GM10266 (cell line): ENCODE measurements around the gene GALNT14.

Experiments used
- DNase-seq: peaks from one replicate; pipeline ENCODE4 v3.0.0; 2012; ENCODE audit errors: extremely low spot score
- TF ChIP-seq, protein P1 (sequence below): IDR thresholded peaks from 2 replicates; pipeline ENCODE4 v1.5.1; 2012; ENCODE audit warnings: mild to moderate bottlenecking, low read depth; ENCODE audit not compliant: control insufficient read depth, insufficient read depth; ENCODE audit errors: missing control alignments

Gene GALNT14

DNA sequence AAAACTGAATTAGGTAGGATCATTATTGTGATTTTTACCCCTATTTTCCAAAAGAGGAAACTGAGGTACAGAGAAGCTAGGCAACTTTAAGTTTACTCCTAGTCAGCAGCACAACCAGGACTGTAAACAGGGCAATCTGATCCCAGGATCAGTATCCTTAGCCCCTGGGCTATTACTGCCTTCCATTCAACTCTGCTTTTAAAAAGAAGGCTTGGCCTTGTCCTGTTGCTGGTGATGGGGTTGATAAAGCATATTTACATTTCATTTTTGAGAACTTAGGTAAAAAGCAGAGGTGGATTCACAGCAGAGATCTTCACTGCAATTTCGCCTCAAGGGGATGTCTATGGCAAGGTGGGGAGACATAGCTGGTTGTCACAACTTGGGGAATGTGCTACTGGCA, 148.5 kb downstream of the GALNT14 start:
- TF ChIP-seq, protein P1, sequence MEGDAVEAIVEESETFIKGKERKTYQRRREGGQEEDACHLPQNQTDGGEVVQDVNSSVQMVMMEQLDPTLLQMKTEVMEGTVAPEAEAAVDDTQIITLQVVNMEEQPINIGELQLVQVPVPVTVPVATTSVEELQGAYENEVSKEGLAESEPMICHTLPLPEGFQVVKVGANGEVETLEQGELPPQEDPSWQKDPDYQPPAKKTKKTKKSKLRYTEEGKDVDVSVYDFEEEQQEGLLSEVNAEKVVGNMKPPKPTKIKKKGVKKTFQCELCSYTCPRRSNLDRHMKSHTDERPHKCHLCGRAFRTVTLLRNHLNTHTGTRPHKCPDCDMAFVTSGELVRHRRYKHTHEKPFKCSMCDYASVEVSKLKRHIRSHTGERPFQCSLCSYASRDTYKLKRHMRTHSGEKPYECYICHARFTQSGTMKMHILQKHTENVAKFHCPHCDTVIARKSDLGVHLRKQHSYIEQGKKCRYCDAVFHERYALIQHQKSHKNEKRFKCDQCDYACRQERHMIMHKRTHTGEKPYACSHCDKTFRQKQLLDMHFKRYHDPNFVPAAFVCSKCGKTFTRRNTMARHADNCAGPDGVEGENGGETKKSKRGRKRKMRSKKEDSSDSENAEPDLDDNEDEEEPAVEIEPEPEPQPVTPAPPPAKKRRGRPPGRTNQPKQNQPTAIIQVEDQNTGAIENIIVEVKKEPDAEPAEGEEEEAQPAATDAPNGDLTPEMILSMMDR: no peak
- no peak for DNase-seq

DNA sequence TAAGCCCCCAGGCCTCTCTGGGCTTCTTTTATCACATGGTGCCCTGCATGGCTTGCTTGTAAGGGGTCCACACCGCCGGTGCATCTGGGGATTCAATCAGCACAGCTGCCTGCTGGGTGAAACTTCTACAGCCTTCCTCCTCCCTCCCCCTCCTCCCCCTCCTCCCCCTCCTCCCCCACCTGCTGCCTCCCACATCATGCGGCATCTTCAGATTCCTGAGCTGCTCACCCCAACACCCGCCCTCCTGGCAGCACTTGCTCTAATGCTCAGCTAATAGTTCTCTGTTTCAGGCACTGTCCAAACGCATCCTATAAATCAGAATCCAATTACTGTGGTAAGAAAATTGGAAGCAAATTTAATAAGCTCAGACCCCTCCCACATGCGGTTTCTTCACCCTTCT, 150.7 kb downstream of the GALNT14 start:
- TF ChIP-seq, protein P1: no peak
- DNase-seq: no peak

DNA sequence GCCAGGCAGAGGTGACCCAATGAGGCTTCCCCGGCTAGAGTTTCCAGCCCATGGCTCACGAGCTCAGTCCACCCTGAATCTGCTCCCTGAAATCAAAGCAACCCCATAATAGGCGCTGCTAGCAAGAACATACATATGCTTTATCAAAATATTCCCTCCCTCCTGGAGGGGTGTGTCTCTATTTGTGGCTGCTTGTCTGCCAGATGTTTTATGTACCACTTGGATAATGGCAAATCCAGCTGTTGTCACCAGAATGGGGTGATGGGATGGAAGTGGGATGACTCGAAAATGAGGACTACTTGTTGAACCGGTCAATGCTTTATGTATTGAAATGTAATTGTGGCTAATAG, 152.0 kb downstream of the GALNT14 start:
- TF ChIP-seq, protein P1: no peak
- no peak for DNase-seq

DNA sequence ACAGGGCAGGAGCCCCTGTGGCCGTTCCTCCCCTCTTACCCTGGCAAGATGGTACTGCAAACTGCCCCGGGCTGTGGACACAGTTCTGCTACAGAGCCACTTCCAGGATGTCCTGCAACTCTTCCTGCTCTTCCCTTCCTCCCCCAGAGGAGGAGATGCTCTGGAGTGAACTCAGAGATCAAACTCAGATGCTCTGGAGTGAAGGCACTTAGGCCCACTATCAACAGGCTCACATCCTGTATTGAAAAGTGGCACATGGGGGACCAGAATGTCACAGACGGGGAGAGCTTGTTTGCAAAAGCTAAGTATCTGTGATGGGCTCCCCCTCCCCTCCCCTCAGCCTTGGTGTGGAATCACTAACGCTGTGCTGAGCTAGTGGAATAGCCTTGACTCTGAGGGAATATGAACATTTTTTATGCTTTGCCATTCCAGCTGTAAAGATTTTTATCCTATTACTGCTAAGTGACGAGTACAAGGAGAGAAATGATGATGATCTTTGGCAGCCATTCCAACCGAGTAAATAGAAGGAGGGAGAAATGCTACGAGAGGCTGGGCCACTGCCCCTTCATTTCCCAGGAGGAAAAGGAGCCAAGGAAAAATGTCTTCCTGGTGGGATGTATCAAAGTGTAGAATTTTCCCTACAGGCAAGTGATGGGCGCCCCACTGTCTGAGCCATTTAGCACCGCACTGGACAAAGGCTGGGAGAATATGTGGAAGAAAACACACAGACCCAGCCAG, 152.6 kb downstream of the GALNT14 start:
- no peak for DNase-seq
- TF ChIP-seq, protein P1: no peak

DNA sequence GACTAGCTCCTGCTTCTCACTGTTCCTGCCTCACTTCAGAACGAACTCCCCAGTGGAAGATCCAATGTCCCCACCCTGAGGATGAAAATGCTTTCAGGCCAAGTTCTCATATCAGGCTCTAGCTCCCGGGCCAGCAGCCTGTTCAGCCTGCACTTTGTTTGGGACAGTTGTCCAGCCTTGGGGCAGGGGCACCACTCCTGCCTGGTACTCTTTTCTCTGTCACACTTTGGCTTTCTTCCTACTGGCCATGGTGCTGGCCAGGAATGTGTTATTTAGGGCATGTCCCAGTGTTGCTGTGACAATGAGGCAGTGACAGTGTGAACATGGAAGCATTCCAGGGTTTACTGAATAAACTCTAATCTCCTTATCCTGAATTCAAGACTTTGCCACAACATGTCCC, 154.1 kb downstream of the GALNT14 start:
- no peak for DNase-seq
- TF ChIP-seq, protein P1: no peak

DNA sequence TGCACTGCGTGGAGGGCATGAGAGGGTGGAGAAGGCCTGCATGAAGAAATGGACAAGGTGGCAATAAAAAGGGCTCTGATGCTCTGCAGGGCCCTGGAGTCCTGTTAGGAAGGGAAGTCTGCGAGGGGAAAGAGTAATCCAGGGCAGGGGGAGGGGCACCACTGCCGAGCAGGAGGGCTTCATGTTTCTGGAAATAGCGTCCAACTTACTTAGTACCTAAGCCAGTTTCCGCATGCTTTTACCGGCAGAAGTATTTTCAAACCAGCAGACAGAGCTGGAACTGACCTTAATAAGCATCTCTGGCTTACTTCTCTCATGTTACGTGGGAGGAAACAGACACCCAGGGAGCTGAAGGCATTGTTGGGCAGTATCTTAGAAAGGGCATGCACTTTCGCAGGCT, 156.7 kb downstream of the GALNT14 start:
- TF ChIP-seq, protein P1: no peak
- DNase-seq: no peak

DNA sequence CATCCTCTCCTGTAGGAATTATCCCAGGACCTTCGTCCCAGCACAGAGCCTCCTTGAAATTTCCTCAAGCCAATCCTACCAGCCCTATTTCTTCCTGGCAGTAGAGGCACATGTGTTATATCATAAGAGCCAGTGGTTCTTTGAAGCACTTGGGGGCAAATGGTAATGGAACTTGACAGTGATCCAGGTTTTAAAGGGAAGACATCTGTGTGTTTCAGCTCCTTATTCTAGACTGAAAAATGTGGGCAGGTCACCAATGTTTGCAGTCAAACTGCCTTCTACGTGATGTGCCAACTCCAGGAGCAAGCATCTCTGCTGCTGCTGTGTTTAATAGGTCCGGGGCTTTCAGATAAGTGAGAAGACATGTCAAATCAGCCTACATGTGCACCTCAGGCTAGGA, 157.1 kb downstream of the GALNT14 start:
- TF ChIP-seq, protein P1: no peak
- no peak for DNase-seq
